ENCODE measurements around the gene CARMIL1. TPM values are rescaled to one million over a fixed set of nuclear protein-coding genes. Genes with fewer than 3 reads are reported as not detected.

Gene CARMIL1
- total RNA-seq, 1 experiment from 2014 or later: 23.6 TPM

- H3K4me1 Mint-ChIP-seq: peaks cover 7 to 10% of the 10 kb centered on the region in 2 experiments
- no peak overlapping the region for H2BK20ac ChIP-seq (ENCODE audit: low read depth, low read length, poor library complexity, severe bottlenecking)
- no peak overlapping the region for H3K56ac ChIP-seq (ENCODE audit: insufficient read length, low read depth, low read length)
- no peaks in the 10 kb centered on the region for H3K9me3 Mint-ChIP-seq
- H3K4me1 ChIP-seq (ENCODE audit: insufficient read depth, low read length): no peaks in the 10 kb centered on the region
- no CpG with 5 or more reads among the region's 2 CpGs for WGBS (ENCODE audit: extremely low coverage, insufficient read length, low lambda C conversion rate)
- H3K9ac ChIP-seq (ENCODE audit: extremely low read depth, insufficient read length, low read length): no peak overlapping the region
- no peak overlapping the region for H2BK12ac ChIP-seq (ENCODE audit: insufficient read length, low read depth, low read length)
- H3K4me3 Mint-ChIP-seq: no peak overlapping the region
- H3K23me2 ChIP-seq (ENCODE audit: insufficient read length, low read depth, low read length, poor library complexity, severe bottlenecking): no peaks in the 10 kb centered on the region
- no peak overlapping the region for H4K91ac ChIP-seq (ENCODE audit: insufficient read length, low read depth, low read length)
- no peaks in the 10 kb centered on the region for H3K27me3 Mint-ChIP-seq (ENCODE audit: low read depth)
- H3K27me3 ChIP-seq (ENCODE audit: insufficient read depth, low read length): no peaks in the 10 kb centered on the region
- no peak overlapping the region for H2AFZ ChIP-seq (ENCODE audit: low read length)
- peaks cover 4% of the 10 kb centered on the region; the same call in 1 of the 2 replicates for H3K79me2 ChIP-seq (ENCODE audit: insufficient read depth, low read length)
- no peak overlapping the region for H3K23ac ChIP-seq (ENCODE audit: insufficient read length, low read depth, low read length)
- H4K20me1 ChIP-seq (ENCODE audit: control insufficient read depth, insufficient read depth, insufficient read length): no peaks in the 10 kb centered on the region
- no peak overlapping the region for H2BK120ac ChIP-seq (ENCODE audit: low read depth, low read length, poor library complexity, severe bottlenecking)
- no peak overlapping the region for H4K5ac ChIP-seq (ENCODE audit: insufficient read length, low read depth, low read length)
- no peak overlapping the region for H3K27ac Mint-ChIP-seq
- TF ChIP-seq CTCF (conservative IDR thresholded peaks at IDR 0.05): no peak
- no peak overlapping the region for H2AK5ac ChIP-seq (ENCODE audit: insufficient read length, low read length)
- no peak overlapping the region for H3K18ac ChIP-seq (ENCODE audit: insufficient read length, low read depth, low read length)
- H3K36me3 Mint-ChIP-seq (ENCODE audit: insufficient read depth in 1 of 3, low read depth in 3 of 3): peaks cover 0 to 4% (median under 1%) of the 10 kb centered on the region in 3 experiments; a peak in 2 of 7 replicates
- H3K27ac ChIP-seq (ENCODE audit: insufficient read length, low read depth, low read length): no peak overlapping the region
- no peak overlapping the region for H4K8ac ChIP-seq (replicated peaks; ENCODE audit: insufficient read length, low read depth, low read length)
- no peak overlapping the region for H3K4me2 ChIP-seq (ENCODE audit: insufficient read depth, insufficient read length, low read length)
- peaks cover 3% of the 10 kb centered on the region for H3K79me1 ChIP-seq (ENCODE audit: insufficient read depth, low read depth, low read length, poor library complexity, severe bottlenecking)
- H2BK15ac ChIP-seq (ENCODE audit: low read depth, low read length): no peak overlapping the region
- no peak overlapping the region for H3K4ac ChIP-seq (ENCODE audit: low read depth, low read length)
- H3K14ac ChIP-seq (ENCODE audit: insufficient read depth, low read length): no peak overlapping the region
- H3T11ph ChIP-seq (ENCODE audit: low read length): no peak overlapping the region
- H2BK5ac ChIP-seq (ENCODE audit: insufficient read length, low read length): no peak overlapping the region
- DNase-seq: no peak
- H3K9me3 ChIP-seq (ENCODE audit: control insufficient read depth, low read depth, low read length): no peaks in the 10 kb centered on the region
Observed at GRCh38 chr6:25387483-25387882, 108.3 kb downstream of the CARMIL1 start.

Data from H9 (cell line).